Measurements from ENCODE around the gene STRADA.
A peak's percentile ranks its signal among the peaks of the same experiment; 100 is the strongest.

STRADA gene, protein sequence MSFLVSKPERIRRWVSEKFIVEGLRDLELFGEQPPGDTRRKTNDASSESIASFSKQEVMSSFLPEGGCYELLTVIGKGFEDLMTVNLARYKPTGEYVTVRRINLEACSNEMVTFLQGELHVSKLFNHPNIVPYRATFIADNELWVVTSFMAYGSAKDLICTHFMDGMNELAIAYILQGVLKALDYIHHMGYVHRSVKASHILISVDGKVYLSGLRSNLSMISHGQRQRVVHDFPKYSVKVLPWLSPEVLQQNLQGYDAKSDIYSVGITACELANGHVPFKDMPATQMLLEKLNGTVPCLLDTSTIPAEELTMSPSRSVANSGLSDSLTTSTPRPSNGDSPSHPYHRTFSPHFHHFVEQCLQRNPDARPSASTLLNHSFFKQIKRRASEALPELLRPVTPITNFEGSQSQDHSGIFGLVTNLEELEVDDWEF

DNA sequence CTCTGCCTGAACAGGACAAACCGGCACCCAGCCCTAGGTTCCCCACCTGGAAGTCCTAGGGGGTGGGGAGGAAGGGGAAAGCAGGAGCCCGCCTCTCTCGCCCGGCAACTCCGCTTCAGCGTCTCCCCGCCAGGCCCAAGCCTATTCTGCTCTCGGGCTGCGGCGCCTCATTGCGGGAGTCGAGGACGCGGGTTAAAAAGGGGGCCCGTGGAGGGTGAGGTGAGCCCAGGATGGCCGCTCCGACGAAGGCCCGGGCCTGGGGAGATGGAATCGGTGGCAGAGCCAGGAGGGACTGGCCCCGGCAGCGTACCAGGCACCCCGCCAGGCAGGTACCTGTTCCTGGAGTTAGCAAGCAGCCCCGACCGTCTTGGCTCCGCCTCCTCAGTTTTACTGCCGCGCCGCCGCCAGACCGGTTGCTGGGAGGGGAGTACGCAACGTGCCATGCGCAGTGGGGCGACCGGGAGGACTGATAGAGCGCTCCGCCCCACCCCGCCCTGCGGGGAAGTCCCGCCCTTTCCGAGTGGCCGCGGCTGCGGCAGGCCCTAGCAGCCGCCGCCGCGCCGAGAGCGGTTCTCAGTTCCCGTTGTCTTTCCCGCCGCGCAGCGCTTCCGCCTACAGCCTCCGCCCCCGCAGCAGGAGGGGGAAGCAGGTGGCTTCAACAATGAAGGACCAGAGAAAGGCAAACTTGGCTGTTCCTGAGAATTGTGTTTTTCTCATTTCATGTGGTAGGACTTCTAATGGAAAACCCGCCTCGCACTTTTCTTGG lies at the start of gene STRADA:
TSS of gene STRADA (minus strand) at position 392 of the 766 bp plus-strand sequence. CDS start 13,430 bp downstream, outside the sequence.
- Mint-ChIP-seq H3K4me1 (ENCODE audit: low read depth) (peaks cover 24% of the 10 kb centered on the region), H3K36me3 (ENCODE audit: low read depth) (peaks cover 19% of the 10 kb centered on the region), H3K4me3 (peak within 1 kb of the TSS; percentile 98), H3K27ac (peak within 1 kb of the TSS; percentile 99), H3K9me3 (no peaks in the 10 kb centered on the region), H3K27me3 (ENCODE audit: low read depth) (no peaks in the 10 kb centered on the region)
- peak; percentile 99 for DNase-seq (ENCODE audit: low spot score)

DNA sequence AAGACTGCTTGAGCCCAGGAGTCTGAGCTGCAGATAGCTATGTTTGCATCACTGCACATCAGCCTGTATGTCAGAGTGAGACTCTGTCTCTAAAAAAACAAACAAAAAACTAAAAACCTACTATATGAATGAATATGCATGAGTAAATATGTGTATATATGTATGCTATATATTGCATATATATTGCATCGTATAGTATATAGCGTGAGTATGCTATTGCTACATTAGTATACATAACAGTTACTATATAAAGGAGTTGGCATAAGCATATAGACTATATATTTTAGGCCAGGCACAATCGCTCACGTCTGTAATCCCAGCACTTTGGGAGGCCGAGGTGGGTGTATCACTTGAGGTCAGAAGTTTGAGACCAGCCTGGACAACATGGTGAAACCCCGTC lies 48.5 kb upstream of the STRADA start:
- H3K4me1 Mint-ChIP-seq (ENCODE audit: low read depth), result peaks cover 6% of the 10 kb centered on the region
- peaks cover 34% of the 10 kb centered on the region for H3K36me3 Mint-ChIP-seq (ENCODE audit: low read depth)
- H3K4me3 Mint-ChIP-seq, result no peak overlapping the region
- no peaks in the 10 kb centered on the region for H3K9me3 Mint-ChIP-seq
- DNase-seq (ENCODE audit: low spot score), result no peak
- no peak overlapping the region for H3K27ac Mint-ChIP-seq
- H3K27me3 Mint-ChIP-seq (ENCODE audit: low read depth), result no peaks in the 10 kb centered on the region

DNA sequence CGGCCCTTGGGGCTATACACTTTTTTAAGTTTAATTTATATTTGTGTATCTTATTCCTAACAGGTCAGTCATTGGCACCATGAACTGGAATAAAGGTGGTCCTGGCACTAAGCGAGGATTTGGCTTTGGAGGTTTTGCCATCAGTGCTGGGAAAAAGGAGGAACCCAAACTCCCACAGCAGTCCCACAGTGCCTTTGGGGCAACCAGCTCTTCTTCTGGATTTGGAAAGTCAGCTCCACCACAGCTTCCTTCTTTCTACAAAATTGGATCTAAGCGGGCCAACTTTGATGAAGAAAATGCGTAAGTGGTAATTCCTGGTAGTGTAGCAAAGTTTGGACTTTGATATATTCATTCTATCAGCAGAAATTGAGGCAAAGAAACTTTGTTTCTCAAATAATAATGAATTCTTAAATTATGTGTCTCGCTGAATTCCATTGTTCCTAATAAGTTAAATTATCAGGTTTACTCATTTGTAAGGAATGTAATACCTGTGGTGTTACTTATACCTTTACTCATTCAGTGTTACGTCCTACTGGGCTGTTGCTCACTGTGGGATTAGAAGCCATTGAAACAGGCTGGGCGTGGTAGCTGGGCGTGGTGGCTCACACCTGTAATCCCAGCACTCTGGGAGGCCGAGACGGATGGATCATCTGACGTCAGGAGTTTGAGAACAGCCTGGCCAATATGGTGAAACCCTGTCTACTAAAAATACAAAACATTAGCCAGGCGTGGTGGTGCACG lies 45.5 kb upstream of the STRADA start:
- H3K9me3 Mint-ChIP-seq, result no peaks in the 10 kb centered on the region
- H3K4me3 Mint-ChIP-seq, result no peak overlapping the region
- peaks cover 18% of the 10 kb centered on the region for H3K4me1 Mint-ChIP-seq (ENCODE audit: low read depth)
- H3K36me3 Mint-ChIP-seq (ENCODE audit: low read depth), result peaks cover 22% of the 10 kb centered on the region
- DNase-seq (ENCODE audit: low spot score), result no peak
- H3K27me3 Mint-ChIP-seq (ENCODE audit: low read depth), result no peaks in the 10 kb centered on the region
- no peak overlapping the region for H3K27ac Mint-ChIP-seq

DNA sequence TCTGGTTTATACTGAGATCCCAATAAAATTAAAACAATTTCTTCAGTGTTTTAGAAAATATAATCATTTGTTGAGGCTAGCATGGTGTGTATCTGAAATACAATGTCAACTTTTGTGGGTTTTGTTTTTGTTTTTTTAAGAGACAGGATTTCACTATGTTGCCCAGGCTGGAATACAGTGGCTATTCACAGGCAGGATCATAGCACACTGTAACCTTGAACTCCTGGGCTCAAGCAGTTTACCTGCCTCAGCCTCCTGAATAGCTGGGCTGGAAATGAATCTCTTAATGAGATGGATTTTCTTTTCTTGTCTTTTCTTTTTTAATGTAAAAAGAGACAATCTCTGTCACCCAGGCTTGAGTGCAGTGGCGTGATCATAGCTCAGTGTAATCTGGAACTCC lies 44.5 kb upstream of the STRADA start:
- Mint-ChIP-seq H3K4me1 (ENCODE audit: low read depth) (peaks cover 21% of the 10 kb centered on the region), H3K27me3 (ENCODE audit: low read depth) (no peaks in the 10 kb centered on the region), H3K36me3 (ENCODE audit: low read depth) (peaks cover 22% of the 10 kb centered on the region), H3K27ac (no peak overlapping the region), H3K9me3 (no peaks in the 10 kb centered on the region), H3K4me3 (no peak overlapping the region)
- DNase-seq (ENCODE audit: low spot score), result no peak

DNA sequence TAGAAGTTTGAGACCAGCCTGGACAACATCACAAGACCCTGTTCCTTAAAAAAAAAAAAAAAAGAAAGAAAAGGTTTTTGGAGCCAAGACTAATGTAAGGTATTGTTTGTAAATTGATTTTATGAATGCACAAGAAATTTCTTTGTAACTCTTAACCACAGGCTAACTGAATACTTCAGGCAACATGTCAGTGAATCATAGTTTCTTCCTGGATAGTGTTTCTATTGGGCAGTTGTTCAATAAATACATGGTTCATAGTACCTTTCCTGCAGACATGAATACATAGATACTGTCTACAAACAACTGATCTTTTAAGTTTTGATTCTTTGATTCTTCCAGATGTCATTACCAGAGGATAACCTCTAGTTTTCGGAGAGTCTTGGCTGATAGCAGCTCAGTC lies 44.0 kb upstream of the STRADA start:
- Mint-ChIP-seq H3K27ac (no peak overlapping the region), H3K4me1 (ENCODE audit: low read depth) (peaks cover 23% of the 10 kb centered on the region), H3K9me3 (no peaks in the 10 kb centered on the region), H3K36me3 (ENCODE audit: low read depth) (peaks cover 25% of the 10 kb centered on the region), H3K4me3 (no peak overlapping the region), H3K27me3 (ENCODE audit: low read depth) (no peaks in the 10 kb centered on the region)
- DNase-seq (ENCODE audit: low spot score), result no peak

DNA sequence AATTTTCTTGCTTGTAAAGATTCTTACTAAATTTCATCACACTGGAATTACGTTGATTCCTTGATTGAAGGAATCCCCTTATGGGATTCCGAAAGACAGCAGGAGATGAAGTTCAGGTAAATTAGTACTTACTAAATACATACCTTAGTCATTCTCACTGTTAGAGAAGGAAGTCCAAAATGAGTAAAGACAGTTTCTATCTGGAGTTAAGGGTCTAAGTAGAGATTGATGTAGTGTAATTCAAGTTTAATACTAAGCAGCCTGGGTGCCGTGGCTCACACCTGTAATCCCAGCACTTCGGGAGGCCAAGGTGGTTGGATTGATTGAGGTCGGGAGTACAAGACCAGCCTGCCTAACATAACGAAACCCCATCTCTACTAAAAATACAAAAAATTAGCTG lies 41.9 kb upstream of the STRADA start:
- no peaks in the 10 kb centered on the region for H3K9me3 Mint-ChIP-seq
- no peaks in the 10 kb centered on the region for H3K27me3 Mint-ChIP-seq (ENCODE audit: low read depth)
- DNase-seq (ENCODE audit: low spot score), result no peak
- no peak overlapping the region for H3K4me3 Mint-ChIP-seq
- H3K27ac Mint-ChIP-seq, result peak overlapping the region; percentile 22
- peaks cover 30% of the 10 kb centered on the region for H3K36me3 Mint-ChIP-seq (ENCODE audit: low read depth)
- H3K4me1 Mint-ChIP-seq (ENCODE audit: low read depth), result peaks cover 30% of the 10 kb centered on the region

DNA sequence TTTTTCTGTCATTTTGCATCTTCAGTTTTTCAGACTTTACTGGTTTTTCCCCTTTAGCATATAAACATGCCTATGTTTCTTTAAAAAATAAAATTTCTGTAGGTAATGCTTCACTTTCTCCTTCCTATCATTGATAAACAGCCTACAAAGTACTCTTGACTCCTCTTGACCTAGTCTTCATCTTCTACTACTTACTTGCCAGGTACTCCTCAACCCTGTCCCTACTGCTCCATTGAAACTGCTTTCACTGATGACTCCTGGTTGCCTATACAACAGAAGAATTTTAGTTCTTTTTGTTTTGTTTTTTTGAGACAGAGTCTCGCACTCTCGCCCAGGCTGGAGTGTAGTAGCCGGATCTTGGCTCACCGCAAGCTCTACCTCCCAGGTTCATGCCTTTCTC lies 39.3 kb upstream of the STRADA start:
- peaks cover 45% of the 10 kb centered on the region for H3K4me1 Mint-ChIP-seq (ENCODE audit: low read depth)
- H3K27ac Mint-ChIP-seq, result peak overlapping the region; percentile 12
- no peak overlapping the region for H3K4me3 Mint-ChIP-seq
- no peak for DNase-seq (ENCODE audit: low spot score)
- H3K9me3 Mint-ChIP-seq, result no peaks in the 10 kb centered on the region
- H3K27me3 Mint-ChIP-seq (ENCODE audit: low read depth), result no peaks in the 10 kb centered on the region
- peaks cover 45% of the 10 kb centered on the region for H3K36me3 Mint-ChIP-seq (ENCODE audit: low read depth)

DNA sequence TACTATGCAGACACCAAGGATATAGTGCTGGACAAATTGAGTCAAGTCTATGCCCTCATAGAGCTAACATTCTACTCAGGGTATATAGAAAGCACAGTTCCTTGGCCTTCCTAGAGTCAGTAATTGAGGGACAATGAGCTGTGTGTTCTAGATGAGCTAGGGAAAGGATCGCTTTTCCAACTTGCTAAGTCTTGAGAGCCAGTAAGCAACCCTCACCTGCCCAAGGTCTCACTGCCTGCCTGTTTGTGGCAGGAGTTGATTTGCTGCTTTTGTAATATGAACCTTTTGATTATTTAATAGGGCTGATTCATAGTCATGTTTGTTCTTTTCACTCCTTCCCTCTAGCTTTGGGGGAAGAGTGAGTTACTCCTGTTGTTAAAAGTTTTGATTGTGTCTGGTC lies 38.9 kb upstream of the STRADA start:
- Mint-ChIP-seq H3K27me3 (ENCODE audit: low read depth) (no peaks in the 10 kb centered on the region), H3K36me3 (ENCODE audit: low read depth) (peaks cover 44% of the 10 kb centered on the region), H3K4me3 (no peak overlapping the region), H3K9me3 (no peaks in the 10 kb centered on the region), H3K27ac (no peak overlapping the region), H3K4me1 (ENCODE audit: low read depth) (peaks cover 45% of the 10 kb centered on the region)
- DNase-seq (ENCODE audit: low spot score), result no peak

DNA sequence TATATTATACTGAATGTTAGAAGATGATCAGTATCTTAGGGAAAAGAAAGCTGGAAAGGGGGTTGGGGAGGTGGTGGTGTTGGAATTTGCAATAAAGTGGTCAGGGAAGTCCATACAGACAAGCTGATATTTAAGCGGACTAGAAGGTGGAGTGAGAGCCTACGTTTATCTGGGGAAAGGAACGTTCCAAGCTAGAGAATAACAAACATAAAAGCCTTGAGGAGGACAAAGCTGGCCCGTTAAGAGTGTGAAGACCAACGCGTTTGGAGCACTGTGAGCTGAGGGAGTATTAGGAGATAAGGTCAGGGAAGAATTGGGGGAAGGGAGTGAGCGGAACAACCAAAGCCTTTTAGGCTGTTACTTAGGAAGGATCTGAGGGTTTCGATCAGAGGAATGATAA lies 33.8 kb upstream of the STRADA start:
- Mint-ChIP-seq H3K9me3 (no peaks in the 10 kb centered on the region), H3K36me3 (ENCODE audit: low read depth) (peaks cover 47% of the 10 kb centered on the region), H3K27me3 (ENCODE audit: low read depth) (no peaks in the 10 kb centered on the region), H3K4me3 (peak overlapping the region; percentile 96), H3K27ac (peak overlapping the region; percentile 97), H3K4me1 (ENCODE audit: low read depth) (peaks cover 41% of the 10 kb centered on the region)
- no peak for DNase-seq (ENCODE audit: low spot score)

DNA sequence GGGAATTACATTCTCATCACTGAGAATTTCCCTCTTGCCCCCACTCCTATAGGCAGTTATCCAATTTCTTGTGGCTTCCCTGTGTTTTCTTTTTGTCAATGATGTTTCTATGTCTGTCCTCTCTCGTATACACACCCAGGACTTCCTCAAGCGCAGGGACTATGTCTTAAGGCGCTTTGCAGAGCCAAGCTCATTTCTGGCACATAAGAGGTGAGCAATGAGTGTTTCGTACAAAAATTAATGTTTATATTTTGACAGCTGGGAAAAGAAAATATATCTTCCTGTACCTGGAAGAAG lies 33.3 kb upstream of the STRADA start:
- peak overlapping the region; percentile 96 for H3K4me3 Mint-ChIP-seq
- H3K9me3 Mint-ChIP-seq, result no peaks in the 10 kb centered on the region
- DNase-seq (ENCODE audit: low spot score), result no peak
- H3K36me3 Mint-ChIP-seq (ENCODE audit: low read depth), result peaks cover 47% of the 10 kb centered on the region
- peaks cover 41% of the 10 kb centered on the region for H3K4me1 Mint-ChIP-seq (ENCODE audit: low read depth)
- H3K27me3 Mint-ChIP-seq (ENCODE audit: low read depth), result no peaks in the 10 kb centered on the region
- peak overlapping the region; percentile 97 for H3K27ac Mint-ChIP-seq

DNA sequence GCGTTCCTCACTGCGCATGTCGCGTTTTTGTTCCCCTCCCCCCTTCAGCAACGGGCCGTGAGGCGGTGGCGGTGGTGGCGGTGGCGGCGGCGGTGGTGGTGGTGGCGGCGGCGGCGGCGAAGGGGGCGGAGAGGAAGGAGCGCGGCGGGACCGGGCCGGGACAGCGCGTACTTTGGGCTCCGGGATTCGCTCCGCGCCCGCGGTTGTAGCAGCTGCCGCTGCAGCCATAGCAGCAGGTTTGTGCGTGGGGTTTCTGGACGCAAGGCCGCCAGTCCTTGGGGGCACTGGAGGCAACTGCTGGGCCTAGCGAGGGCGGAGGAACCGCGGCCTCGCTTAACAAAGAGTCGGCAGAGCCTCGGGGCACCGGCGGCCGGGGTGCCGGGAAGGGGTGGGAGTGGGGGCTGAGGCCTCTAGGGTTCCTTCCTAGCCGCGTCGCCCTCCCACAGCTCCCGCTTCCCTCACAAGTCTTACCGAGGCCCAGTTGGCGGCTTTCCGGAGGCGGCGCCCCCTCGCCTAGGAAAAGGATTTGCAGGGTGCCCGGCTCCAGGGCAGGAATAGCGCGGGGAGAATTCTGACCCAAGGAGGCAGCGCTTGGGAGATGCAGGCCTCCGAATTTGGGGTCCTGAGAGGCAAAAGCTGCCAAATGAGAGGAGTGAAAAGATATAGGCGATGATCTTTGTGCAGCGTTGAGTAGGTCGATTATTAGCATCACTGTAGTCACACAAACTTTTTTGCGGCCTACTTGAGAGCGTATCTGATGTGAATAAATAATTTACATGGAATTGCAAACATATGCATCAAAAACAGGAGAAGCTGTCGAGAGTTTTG lies 32.8 kb upstream of the STRADA start, which contains the start of gene DDX42:
TSS of gene DDX42 (plus strand) at position 30 of the 828 bp plus-strand sequence. CDS start 12,880 bp downstream, outside the sequence.
- Mint-ChIP-seq H3K27ac (peak within 1 kb of the TSS; percentile 97), H3K4me3 (peak within 1 kb of the TSS; percentile 96), H3K4me1 (ENCODE audit: low read depth) (peaks cover 36% of the 10 kb centered on the region), H3K27me3 (ENCODE audit: low read depth) (no peaks in the 10 kb centered on the region), H3K36me3 (ENCODE audit: low read depth) (peaks cover 42% of the 10 kb centered on the region), H3K9me3 (no peaks in the 10 kb centered on the region)
- no peak for DNase-seq (ENCODE audit: low spot score)

DNA sequence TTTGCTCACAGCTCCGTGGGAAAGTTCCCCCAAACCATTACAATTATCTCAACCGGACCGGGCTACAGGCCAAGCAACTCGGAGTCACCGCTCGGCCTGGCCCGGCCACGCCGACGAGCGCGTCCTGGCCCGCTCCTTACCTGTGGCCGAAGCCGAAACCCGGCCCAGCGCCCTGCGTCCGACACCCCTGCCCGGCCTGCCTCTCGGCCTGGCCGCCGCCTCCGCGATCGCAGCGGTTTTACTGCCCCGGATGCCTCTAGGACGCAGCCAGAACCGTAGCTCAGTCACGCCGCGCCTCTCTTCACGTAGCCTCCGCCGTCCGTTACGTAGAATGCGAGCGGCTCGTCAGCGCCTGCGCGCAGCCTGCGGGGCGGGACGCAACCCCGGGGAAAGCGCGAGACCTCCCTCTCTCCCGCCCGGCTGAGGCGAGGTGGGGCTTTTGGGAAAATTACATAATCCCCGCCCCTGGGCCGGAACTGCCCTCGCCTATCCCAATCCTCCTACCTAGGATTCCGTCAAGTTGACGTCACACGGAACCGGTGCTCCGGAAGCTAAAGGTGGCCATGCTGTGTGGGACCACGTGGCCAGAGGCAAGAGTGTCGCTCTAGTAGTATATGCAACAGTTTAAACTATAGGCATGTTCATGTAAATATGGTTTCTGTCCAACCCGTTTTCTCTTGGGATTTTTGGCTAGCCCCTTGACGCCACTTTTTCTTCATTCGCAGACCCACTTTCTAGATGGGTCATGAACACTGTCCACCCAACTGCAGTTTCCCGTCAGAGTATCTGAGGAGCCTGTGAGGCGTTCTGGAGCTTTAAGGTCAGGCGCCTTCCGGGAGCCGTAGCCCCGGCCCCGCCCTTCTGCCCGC lies 31.9 kb upstream of the STRADA start, which contains the start of gene CCDC47:
TSS of gene CCDC47 (minus strand) at position 326 of the 869 bp plus-strand sequence. CDS start 7,422 bp downstream, outside the sequence.
- Mint-ChIP-seq H3K4me3 (peak within 1 kb of the TSS; percentile 96), H3K4me1 (ENCODE audit: low read depth) (peaks cover 38% of the 10 kb centered on the region), H3K9me3 (no peaks in the 10 kb centered on the region), H3K27ac (peak within 1 kb of the TSS; percentile 97), H3K27me3 (ENCODE audit: low read depth) (no peaks in the 10 kb centered on the region), H3K36me3 (ENCODE audit: low read depth) (peaks cover 43% of the 10 kb centered on the region)
- DNase-seq (ENCODE audit: low spot score), result peak; percentile 99
